Immature natural killer cell (primary cell): Measurements from ENCODE around the gene CECR2. TPM values are rescaled to one million over a fixed set of nuclear protein-coding genes. Genes with fewer than 3 reads are reported as not detected.

ENCODE experiments used
- DNase-seq, 3 donors: peaks; one replicate each; pipeline ENCODE4 v3.0.0; 2022; ENCODE audit warnings: mixed read lengths in 1 of 3
- H3K27ac Mint-ChIP-seq, 6 donors: one replicate each; pipeline ENCODE4 v1.8.0; 2020; ENCODE audit warnings: mixed read lengths in 6 of 6, mild to moderate bottlenecking in 5 of 6, inconsistent platforms in 4 of 6, moderate library complexity in 3 of 6
- H3K27me3 Mint-ChIP-seq, 3 donors: one replicate each; pipeline ENCODE4 v1.8.0; 2020 to 2021; ENCODE audit warnings: low read depth in 3 of 3, mild to moderate bottlenecking in 3 of 3, mixed read lengths in 3 of 3, moderate library complexity in 3 of 3, inconsistent platforms in 1 of 3
- H3K36me3 Mint-ChIP-seq, 3 donors: one replicate each; pipeline ENCODE4 v1.8.0; 2020; ENCODE audit warnings: mixed read lengths in 3 of 3, inconsistent platforms in 2 of 3, mild to moderate bottlenecking in 2 of 3
- H3K4me1 Mint-ChIP-seq, 2 donors: one replicate each; pipeline ENCODE4 v1.8.0; 2020; ENCODE audit warnings: inconsistent platforms in 2 of 2, mild to moderate bottlenecking in 2 of 2, mixed read lengths in 2 of 2, moderate library complexity in 1 of 2
- H3K4me3 Mint-ChIP-seq, 5 donors: one replicate each; pipeline ENCODE4 v1.8.0; 2020; ENCODE audit warnings: mild to moderate bottlenecking in 5 of 5, mixed read lengths in 5 of 5, inconsistent platforms in 3 of 5, moderate library complexity in 3 of 5
- H3K9me3 Mint-ChIP-seq, 6 donors: one replicate each; pipeline ENCODE4 v1.8.0; 2020; ENCODE audit warnings: mild to moderate bottlenecking in 6 of 6, mixed read lengths in 6 of 6, inconsistent platforms in 4 of 6, moderate library complexity in 3 of 6
- polyA plus RNA-seq, 3 donors: library from polyadenylated mRNA; unstranded; fragments of 300-500 nt; fragmentation: Illumina TruSeq; gene quantifications; one replicate each; pipeline ENCODE4 v1.2.3, GENCODE V29; 2021

CECR2 gene
- polyA plus RNA-seq, 3 donors from 2014 or later, result not detected

DNA sequence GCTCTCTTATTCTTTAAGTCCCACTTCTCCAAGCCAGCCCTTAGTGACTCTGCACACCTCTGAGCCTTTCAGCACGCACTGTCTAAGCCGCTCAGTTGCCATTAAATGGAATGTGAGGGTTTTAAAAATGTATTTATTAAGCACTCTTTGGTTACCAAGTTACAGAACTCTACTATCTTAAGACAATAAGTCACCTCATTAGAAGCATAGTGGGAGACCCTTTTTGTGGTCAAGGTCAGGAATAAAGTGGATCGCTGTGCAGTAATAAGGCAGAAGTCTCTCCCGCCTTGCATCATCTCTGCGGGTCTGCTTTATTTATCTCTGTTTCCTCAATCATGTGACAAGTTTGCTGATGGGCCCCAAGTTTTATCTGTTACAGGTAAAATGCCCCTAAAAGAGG is 205.9 kb downstream of the CECR2 start:
- Mint-ChIP-seq H3K4me1 (no peaks in the 10 kb centered on the region), H3K36me3 (no peaks in the 10 kb centered on the region), H3K4me3 (no peak overlapping the region), H3K9me3 (no peaks in the 10 kb centered on the region), H3K27me3 (peaks cover 0 to 7% (median 2%) of the 10 kb centered on the region in 3 donors), H3K27ac (no peak overlapping the region)
- no peak for DNase-seq

DNA sequence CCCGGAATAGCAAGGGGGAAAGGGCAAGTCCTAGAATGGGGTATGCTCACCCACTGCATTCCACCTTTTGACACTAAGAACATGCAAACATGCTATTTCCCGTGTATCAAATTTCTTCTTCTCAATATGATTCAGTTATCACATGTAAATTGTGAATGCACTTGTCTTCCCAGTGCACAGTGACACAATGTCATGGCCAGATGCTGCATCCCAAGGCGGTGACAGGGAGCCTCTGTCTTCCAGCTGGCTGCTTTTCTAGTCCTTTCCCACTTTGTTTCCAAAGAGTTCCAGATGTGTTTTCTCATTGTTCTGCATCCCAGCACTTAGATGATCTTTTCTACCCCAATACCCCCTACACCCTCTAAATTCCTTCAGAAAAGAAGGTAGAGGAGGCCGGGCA is 206.4 kb downstream of the CECR2 start:
- no peaks in the 10 kb centered on the region for H3K4me1 Mint-ChIP-seq
- H3K36me3 Mint-ChIP-seq, result no peaks in the 10 kb centered on the region
- H3K27me3 Mint-ChIP-seq, result peaks cover 0 to 8% (median 2%) of the 10 kb centered on the region in 3 donors
- no peak overlapping the region for H3K27ac Mint-ChIP-seq
- no peaks in the 10 kb centered on the region for H3K9me3 Mint-ChIP-seq
- no peak for DNase-seq
- H3K4me3 Mint-ChIP-seq, result no peak overlapping the region

DNA sequence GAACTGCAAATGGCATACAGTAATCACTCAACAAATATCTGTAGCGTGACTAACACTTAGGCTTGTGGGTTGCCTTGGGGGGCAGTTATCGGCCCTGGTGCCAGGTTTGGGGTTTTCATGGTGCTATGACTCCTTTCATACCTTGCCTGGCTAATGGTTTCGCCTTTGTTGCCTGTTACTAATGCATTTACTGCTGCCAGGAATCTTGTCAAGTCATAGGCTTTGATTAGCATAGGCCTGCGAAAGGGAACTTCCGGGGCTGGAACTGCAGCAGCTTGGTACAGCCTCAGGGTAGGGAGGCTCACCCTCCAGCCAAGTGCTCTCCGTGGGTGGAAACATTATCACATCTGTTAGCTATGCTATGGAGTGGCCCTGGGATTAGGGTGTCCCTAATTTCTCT is 207.2 kb downstream of the CECR2 start:
- H3K9me3 Mint-ChIP-seq, result no peaks in the 10 kb centered on the region
- H3K4me3 Mint-ChIP-seq, result no peak overlapping the region
- DNase-seq, result no peak
- no peaks in the 10 kb centered on the region for H3K4me1 Mint-ChIP-seq
- peaks cover 0 to 8% (median 2%) of the 10 kb centered on the region in 3 donors for H3K27me3 Mint-ChIP-seq
- no peaks in the 10 kb centered on the region for H3K36me3 Mint-ChIP-seq
- no peak overlapping the region for H3K27ac Mint-ChIP-seq

DNA sequence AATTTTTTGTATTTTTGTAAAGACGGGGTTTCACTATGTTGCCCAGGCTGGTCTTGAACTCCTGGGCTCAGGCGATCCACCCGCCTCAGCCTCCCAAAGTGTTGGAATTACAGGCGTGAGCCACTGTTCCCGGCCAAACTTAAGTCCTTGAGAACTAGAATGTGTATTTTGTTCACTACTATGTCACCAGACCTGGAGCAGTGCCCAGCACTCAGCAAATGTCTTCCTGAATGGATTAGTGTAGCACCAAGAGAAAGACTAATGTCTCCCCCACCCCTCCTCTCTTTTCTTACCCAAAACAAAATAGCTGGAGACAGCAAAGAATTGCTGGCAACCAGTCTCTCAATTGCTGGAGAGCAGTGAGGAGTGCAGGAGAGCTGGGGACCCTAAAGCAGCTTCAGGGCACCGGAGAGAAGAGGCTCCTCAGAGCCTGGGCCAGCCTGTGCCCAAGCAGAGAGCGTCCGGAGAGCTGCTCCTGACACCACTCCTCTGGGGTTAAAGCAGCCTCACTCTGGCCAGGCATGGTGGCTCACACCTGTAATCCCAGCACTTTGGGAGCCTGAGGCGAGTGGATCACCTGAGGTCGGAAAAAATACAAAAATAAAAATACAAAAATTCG is 209.0 kb downstream of the CECR2 start:
- Mint-ChIP-seq H3K9me3 (no peaks in the 10 kb centered on the region), H3K27ac (no peak overlapping the region), H3K4me1 (no peaks in the 10 kb centered on the region)

DNA sequence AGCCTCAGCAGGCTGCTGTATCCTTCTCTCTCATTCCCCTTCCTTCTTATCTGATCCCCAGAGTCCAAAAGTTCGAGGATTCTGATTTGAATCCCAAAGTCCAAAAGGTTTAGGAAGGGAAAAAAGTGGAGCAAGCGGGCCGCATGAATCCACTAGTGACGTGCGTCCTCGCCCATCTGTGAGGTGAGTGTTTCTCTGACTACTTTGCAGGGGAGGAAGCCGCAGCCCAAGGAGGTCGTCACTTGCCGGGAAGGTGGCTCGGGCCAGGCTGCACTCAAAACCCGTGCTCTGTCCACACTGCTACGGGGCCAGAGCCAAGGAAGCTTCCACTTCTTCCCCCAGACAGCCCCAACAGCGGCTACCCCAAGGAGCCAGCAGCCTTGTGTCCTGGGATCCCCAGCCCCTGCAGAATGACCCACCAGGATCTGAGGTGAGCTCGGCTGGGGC is 210.3 kb downstream of the CECR2 start:
- H3K4me1 Mint-ChIP-seq, result no peaks in the 10 kb centered on the region
- no peak for DNase-seq
- H3K27ac Mint-ChIP-seq, result no peak overlapping the region
- H3K36me3 Mint-ChIP-seq, result no peaks in the 10 kb centered on the region
- peaks cover 0 to 6% (median 0%) of the 10 kb centered on the region in 3 donors for H3K27me3 Mint-ChIP-seq
- no peaks in the 10 kb centered on the region for H3K9me3 Mint-ChIP-seq
- H3K4me3 Mint-ChIP-seq, result no peak overlapping the region

More for the DNA sequence above, 209.0 kb downstream of the CECR2 start:
- no peak for DNase-seq
- H3K4me3 Mint-ChIP-seq, result no peak overlapping the region
- no peaks in the 10 kb centered on the region for H3K36me3 Mint-ChIP-seq
- H3K27me3 Mint-ChIP-seq, result peaks cover 0 to 8% (median 2%) of the 10 kb centered on the region in 3 donors

DNA sequence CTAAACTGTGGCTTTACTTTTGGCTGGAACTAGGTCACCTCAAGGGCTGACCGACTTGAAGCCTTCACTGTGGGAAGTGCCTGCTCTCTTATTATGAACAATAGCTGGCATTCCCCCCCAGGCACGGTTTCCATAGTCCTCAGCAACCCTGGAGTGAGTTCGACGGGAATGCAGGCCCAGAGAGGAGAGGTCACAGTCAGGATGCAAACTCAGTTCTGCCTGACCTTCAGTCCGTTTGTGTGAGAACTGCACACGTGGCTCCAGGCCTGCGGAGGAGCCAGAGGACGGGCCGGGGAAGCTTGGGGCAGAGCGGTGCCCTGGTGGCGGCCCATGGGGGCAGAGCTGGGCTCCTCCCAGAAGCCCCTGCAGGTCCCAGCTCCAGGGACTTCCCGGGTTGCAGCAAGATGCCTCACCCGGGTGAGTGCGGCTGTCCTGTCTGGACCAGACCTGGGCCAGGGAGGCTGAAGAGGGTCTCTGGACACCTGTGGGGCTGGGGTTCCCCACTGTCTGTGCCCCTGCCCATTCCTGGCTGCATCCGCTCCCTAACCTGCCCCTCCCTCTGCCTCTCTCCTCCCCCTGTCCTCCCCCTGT is 211.3 kb downstream of the CECR2 start:
- peaks cover 0 to 6% (median 0%) of the 10 kb centered on the region in 3 donors for H3K27me3 Mint-ChIP-seq
- no peak overlapping the region for H3K27ac Mint-ChIP-seq
- H3K36me3 Mint-ChIP-seq, result no peaks in the 10 kb centered on the region

DNA sequence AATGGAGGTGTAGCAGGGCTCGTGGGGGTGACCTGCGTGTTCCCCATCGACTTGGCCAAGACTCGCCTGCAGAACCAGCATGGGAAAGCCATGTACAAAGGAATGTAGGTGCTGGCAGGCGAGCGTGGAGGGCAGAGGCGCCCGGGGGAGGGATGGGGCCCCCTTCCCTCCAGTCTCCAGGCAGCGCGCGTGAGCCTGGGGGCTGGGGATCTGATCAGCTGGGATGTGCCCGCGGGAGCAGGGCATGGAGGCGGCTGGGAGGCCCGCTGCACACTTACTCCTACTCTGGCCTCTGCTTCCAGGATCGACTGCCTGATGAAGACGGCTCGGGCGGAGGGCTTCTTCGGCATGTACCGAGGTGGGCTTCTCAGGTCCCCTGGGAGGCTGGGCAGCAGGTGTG is 211.8 kb downstream of the CECR2 start:
- H3K27me3 Mint-ChIP-seq, result peaks cover 0 to 6% (median 0%) of the 10 kb centered on the region in 3 donors
- no peaks in the 10 kb centered on the region for H3K4me1 Mint-ChIP-seq
- H3K27ac Mint-ChIP-seq, result no peak overlapping the region
- no peaks in the 10 kb centered on the region for H3K36me3 Mint-ChIP-seq
- DNase-seq, result no peak
- no peaks in the 10 kb centered on the region for H3K9me3 Mint-ChIP-seq
- H3K4me3 Mint-ChIP-seq, result no peak overlapping the region

More for the DNA sequence above, 211.3 kb downstream of the CECR2 start:
- no peaks in the 10 kb centered on the region for H3K9me3 Mint-ChIP-seq
- no peak for DNase-seq
- H3K4me1 Mint-ChIP-seq, result no peaks in the 10 kb centered on the region
- no peak overlapping the region for H3K4me3 Mint-ChIP-seq

DNA sequence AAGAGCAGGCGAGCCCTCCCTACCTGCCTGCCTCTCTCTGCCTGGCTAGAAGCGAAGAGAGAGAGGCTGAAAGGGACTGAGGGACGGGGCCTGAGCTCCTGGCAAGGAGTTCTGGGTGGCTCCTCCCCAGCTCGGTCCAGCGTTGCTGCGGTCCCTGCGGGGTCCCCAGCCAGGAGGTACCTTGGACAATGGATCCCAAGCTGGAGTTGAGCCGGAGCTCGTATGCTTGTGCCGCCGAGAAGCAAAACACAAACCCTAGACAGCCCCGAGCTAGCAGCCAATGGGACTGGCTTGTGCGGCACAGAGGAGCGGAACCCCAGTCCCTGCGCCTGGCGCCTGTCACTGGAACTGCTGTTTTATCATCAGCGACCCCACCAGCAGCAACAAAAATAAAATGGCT is 212.4 kb downstream of the CECR2 start:
- Mint-ChIP-seq H3K36me3 (no peaks in the 10 kb centered on the region), H3K4me1 (no peaks in the 10 kb centered on the region), H3K9me3 (no peaks in the 10 kb centered on the region), H3K27ac (no peak overlapping the region), H3K27me3 (peaks cover 0 to 6% (median 0%) of the 10 kb centered on the region in 3 donors), H3K4me3 (no peak overlapping the region)
- DNase-seq, result no peak

DNA sequence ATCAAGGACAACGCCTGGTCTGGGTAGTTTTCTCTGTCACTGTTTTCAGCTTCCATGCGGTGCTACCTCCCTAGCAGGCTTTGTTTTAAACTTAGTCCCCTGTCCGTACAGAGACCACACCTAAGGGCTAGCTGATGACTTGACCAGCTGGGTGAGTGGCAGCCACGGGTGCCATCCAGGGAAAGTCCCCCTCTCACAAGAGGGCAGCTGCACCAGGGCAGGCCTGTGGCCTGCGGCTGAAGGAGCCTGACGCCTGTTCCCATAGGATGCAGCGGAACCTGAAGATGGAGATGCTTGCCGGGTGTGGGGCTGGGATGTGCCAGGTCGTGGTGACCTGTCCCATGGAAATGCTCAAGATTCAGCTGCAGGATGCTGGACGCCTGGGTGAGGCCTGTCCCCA is 213.9 kb downstream of the CECR2 start:
- H3K9me3 Mint-ChIP-seq, result no peaks in the 10 kb centered on the region
- H3K27ac Mint-ChIP-seq, result no peak overlapping the region
- H3K36me3 Mint-ChIP-seq, result no peaks in the 10 kb centered on the region
- DNase-seq, result no peak
- no peak overlapping the region for H3K4me3 Mint-ChIP-seq
- peaks cover 0 to 6% (median 0%) of the 10 kb centered on the region in 3 donors for H3K27me3 Mint-ChIP-seq
- no peaks in the 10 kb centered on the region for H3K4me1 Mint-ChIP-seq

DNA sequence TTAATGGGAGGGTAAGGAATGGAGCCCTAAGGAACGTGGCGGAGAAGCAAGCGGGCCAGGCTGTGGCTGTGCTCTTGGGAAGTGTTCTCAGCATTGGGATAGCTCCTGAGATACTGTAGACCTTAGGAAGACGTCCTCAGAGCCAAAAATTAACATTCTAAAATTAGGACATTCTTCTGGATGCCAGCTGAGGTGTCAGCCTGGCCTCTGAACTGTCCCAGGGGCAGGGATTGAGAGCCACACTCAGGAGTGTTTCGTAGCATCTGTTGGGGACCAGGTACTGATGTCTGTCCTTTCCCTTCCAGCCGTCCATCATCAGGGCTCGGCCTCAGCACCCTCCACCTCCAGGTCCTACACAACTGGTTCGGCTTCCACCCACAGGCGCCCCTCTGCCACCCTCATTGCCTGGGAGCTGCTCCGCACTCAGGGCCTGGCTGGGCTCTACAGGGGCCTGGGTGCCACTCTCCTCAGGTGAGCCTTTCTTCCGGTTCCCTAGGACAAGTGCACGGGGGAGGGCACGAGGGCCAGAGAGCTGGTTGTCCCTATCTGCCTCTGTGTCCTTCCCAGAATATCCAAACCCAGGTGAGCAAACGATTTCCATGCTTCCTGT is 217.7 kb downstream of the CECR2 start:
- Mint-ChIP-seq H3K36me3 (peaks cover 3 to 13% (median 3%) of the 10 kb centered on the region in 3 donors), H3K27ac (no peak overlapping the region), H3K4me3 (no peak overlapping the region), H3K4me1 (no peaks in the 10 kb centered on the region), H3K9me3 (no peaks in the 10 kb centered on the region), H3K27me3 (peaks cover 0 to 2% (median 0%) of the 10 kb centered on the region in 3 donors)
- no peak for DNase-seq

DNA sequence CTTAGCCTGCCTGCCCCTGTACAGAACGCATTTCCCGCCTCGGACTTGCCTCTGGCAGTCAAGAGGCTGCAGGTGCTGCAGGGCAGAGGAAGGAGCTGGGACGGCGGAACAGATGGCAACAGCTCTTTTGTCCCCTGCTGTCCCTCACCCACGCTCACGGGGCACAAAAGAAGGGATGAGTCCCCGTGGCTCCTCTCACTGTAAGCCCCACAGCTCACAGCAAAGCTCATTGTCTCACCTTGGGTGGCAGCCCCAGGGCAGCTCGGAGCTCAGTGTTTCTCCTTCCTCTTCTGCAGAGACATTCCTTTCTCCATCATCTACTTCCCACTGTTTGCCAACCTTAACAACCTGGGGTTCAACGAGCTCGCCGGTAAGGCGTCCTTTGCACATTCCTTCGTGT is 218.4 kb downstream of the CECR2 start:
- Mint-ChIP-seq H3K9me3 (no peaks in the 10 kb centered on the region), H3K27me3 (peaks cover 0 to 2% (median 0%) of the 10 kb centered on the region in 3 donors), H3K4me1 (no peaks in the 10 kb centered on the region), H3K27ac (no peak overlapping the region), H3K36me3 (peaks cover 3 to 19% (median 9%) of the 10 kb centered on the region in 3 donors), H3K4me3 (no peak overlapping the region)
- DNase-seq, result no peak

DNA sequence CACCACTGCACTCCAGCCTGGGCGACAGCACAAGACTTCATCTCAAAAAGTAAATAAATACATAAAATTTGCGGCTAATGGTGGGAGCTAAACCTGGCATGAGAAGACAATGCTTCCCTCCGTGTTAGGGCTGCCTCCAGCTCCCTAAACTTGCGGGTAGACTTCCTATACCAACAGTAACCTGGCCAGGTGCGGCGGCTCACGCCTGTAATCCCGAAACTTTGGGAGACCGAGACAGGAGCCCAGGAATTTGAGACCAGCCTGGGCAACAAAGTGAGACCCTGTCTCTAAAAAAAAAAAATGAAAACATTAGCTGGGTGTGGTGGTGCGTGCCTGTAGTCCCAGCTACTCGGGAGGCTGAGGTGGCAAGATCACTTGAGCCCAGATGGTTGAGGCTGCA is 219.3 kb downstream of the CECR2 start:
- H3K27me3 Mint-ChIP-seq, result peaks cover 0 to 2% (median 2%) of the 10 kb centered on the region in 3 donors
- H3K4me3 Mint-ChIP-seq, result no peak overlapping the region
- no peaks in the 10 kb centered on the region for H3K4me1 Mint-ChIP-seq
- no peaks in the 10 kb centered on the region for H3K9me3 Mint-ChIP-seq
- DNase-seq, result no peak
- no peak overlapping the region for H3K27ac Mint-ChIP-seq
- peaks cover 3 to 24% (median 13%) of the 10 kb centered on the region in 3 donors for H3K36me3 Mint-ChIP-seq

DNA sequence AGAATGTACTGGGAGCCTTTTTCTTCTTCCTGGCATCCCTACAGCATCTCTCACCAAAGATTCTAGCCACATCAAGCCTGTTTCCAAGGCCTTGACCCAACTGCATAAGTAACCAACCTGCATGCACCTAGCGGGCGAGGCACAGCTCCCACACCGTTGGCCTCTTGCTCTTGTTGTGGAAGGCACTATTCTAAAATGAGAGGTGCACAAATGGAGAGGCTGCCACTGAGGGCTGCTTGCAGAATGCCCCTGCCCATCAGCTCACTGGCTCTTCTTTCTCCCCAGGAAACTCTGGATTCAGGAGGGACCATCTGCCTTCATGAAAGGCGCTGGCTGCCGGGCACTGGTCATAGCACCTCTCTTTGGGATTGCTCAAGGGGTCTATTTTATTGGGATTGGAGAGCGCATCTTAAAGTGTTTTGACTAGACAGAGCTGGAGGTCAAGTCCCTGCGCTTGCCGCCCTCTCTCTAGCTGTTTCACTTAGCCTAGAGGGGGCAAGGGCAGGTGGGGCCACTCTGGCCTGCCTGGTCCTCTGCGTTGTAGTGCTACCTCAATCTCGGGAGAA is 220.6 kb downstream of the CECR2 start:
- no peak for DNase-seq
- Mint-ChIP-seq H3K36me3 (peaks cover 3 to 33% (median 21%) of the 10 kb centered on the region in 3 donors), H3K27ac (peak overlapping the region in 1 of 6 donors; percentile 55), H3K4me3 (no peak overlapping the region), H3K9me3 (no peaks in the 10 kb centered on the region), H3K27me3 (peaks cover 0 to 2% (median 2%) of the 10 kb centered on the region in 3 donors), H3K4me1 (no peaks in the 10 kb centered on the region)

DNA sequence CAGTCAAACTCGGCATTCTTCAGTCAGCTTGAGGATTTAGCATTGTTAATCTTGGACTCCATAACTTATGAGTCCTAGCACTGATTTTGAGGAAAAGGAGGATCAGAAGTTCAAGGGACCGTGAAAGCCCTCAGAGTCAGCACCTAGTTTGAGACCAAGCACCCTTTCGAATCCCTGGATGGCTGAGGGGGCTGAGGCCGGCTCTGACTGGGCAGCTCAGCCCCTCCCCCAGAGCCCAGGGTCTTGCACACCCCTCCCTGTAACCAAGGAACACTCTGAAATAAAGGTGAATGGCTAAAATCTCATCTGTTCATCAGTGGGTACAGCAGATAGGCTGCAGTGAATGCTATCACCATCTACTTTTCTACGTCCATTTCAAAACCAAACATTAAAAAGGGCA is 221.3 kb downstream of the CECR2 start:
- peaks cover 3 to 33% (median 21%) of the 10 kb centered on the region in 3 donors for H3K36me3 Mint-ChIP-seq
- no peak overlapping the region for H3K4me3 Mint-ChIP-seq
- H3K27ac Mint-ChIP-seq, result peak overlapping the region in 2 of 6 donors; percentile 53 to 55
- DNase-seq, result no peak
- peaks cover 0 to 2% (median 2%) of the 10 kb centered on the region in 3 donors for H3K27me3 Mint-ChIP-seq
- no peaks in the 10 kb centered on the region for H3K9me3 Mint-ChIP-seq
- H3K4me1 Mint-ChIP-seq, result no peaks in the 10 kb centered on the region
